ENCODE results near the gene PCYT1A. TPM values are rescaled to one million over a fixed set of nuclear protein-coding genes. Genes with fewer than 3 reads are reported as not detected.
"Not testable (repeated sequence)": the region's sequence is repeated elsewhere in the genome, so short reads cannot be mapped to it uniquely, and the experiment has no call there.

Gene PCYT1A
- total RNA-seq, 1 experiment from 2014 or later, result 52.6 TPM

DNA sequence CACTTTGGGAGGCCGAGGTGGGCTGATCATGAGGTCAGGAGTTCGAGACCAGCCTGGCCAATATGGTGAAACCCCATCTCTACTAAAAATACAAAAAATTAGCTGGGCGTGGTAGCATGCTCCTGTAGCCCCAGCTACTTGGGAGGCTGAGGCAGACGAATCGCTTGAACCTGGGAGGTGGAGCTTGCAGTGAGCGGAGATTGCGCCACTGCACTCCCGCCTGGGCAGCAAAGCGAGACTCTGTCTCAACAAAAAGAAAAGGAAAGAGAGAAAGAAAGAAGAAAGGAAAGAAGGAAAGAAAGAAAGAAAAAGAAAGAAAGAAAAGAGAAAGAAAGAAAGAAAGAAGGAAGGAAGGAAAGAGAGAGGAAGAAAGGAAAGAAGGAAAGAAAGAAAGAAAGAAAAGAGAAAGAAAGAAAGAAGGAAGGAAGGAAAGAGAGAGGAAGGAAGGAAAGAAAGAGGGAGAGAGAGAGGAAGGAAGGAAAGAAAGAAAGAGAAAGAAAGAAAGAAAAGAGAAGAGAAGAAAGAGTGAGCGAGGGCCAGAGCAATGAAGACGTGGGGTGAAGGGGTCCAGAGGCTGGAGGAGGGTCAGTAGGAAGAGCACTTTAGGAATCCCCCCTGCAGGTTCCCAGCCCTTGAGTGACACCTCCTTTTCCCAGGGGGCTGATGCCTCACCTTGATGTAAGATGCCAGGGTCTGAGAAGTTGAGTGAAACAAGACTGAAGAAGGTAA, 77.4 kb downstream of the PCYT1A start:
- H3K27me3 ChIP-seq, DNase-seq, H3K36me3 ChIP-seq, H3K4me3 ChIP-seq, H3K9me3 ChIP-seq: not testable (repeated sequence)

DNA sequence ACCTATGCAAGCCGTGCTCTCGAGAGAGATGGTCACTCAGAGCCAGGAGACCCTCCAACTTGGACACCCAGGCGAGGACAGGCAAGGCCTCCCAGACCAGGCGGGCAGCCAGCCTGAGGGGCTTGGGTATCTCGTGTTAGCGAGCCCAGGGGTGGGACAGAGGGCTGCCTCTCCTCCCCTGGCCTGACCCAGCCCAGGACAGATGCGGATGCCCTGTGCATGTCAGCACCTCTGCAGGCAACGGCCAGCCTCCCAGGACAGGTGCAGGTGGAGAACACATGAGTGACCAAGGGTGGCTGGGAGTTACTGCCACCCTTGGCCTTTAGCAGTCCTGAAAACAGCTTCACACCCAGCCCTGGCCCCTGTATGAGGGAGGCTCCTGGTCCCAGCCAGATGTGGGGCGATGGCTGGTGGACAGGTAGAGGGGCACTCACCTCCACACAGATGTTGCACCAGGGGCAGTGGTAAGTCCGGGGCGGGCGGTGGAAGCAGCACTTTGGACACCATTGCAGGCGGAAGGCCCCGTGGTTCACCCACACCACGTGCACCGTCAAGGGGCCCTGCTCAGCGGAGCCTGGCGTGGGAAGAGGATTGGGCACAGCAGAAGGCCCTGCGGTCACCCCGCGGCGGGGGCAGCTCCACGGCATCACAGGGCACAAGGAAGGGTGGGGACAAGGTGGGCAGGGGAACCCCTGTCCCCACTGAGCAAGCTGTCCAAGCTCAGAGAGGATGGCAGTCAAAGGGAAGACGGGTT, 78.4 kb downstream of the PCYT1A start:
- Histone ChIP-seq H3K9me3 (peaks cover 7% of the 10 kb centered on the region; the same call in 1 of the 2 replicates), H3K4me3 (no peak overlapping the region), H3K36me3 (no peaks in the 10 kb centered on the region), H3K27me3 (no peaks in the 10 kb centered on the region)
- DNase-seq, result no peak

DNA sequence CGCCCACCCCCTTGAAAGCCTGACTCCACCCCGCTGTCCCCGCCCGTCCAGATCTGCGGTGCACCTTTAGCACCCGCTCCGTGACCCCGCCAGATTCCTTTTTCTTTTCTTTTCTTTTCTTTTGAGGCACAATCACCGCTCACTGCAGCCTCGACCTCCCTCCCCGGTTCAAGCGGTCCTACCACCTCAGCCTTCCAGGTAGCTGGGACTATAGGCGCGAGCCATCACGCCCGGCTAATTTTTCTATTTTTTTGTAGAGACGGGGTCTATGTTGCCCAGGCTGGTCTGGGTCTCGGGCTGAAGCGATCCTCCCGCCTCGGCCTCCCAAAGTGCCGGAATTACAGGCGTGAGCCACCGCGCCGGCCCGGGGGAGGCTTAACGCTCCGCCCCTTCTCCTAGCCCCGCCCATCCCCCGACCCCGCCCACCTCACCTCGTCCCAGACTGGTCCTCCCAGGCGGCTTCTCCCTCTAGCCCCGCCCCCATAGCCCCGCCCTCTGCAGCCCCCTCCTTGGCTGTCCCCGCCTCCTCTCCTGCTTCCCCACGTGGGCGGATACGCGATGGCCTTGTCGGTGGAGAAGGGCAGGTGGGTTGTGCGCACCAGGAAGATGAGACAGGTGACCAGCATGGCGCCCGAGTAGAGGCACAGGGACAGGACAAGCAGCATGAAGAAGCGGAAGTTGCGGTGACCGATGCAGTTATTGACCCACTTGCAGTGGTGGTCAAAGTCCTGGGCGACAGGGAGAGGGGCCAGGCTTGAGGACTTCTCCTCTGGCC, 79.5 kb downstream of the PCYT1A start:
- peak overlapping the region; percentile 29; the same call in 1 of the 2 replicates for H3K4me3 ChIP-seq
- peak; percentile 41 for DNase-seq
- H3K27me3 ChIP-seq, result no peaks in the 10 kb centered on the region
- no peaks in the 10 kb centered on the region for H3K36me3 ChIP-seq
- peaks cover 7% of the 10 kb centered on the region; the same call in 1 of the 2 replicates for H3K9me3 ChIP-seq

DNA sequence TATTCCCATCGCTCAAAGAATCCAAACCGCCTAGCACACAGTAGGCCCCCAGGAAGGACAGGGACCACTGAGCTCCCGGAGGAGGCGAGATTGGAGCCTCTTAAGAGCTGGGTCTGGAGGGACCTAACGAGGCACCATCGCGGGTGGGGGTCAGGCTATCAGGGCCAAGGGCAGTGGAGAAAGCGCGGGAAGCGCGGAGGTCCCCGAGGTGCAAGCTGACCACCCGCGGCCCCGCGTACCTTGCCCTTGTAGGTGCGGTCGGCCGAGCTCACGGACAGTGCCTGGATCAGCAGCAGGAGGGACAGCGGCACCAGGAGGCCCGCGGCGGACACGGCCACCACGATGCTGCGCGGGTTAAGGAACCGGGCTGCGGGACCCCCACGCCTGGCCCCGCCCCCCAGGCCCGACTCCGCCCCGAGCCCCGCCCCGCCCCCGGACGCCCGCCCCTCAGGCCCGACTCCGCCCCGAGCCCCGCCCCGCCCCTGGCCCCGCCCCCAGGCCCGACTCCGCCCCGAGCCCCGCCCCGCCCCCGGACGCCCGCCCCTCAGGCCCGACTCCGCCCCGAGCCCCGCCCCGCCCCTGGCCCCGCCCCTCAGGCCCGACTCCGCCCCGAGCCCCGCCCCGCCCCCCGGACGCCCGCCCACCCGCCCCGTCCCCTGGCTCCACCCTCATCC, 80.2 kb downstream of the PCYT1A start:
- no peak overlapping the region for H3K4me3 ChIP-seq

DNA sequence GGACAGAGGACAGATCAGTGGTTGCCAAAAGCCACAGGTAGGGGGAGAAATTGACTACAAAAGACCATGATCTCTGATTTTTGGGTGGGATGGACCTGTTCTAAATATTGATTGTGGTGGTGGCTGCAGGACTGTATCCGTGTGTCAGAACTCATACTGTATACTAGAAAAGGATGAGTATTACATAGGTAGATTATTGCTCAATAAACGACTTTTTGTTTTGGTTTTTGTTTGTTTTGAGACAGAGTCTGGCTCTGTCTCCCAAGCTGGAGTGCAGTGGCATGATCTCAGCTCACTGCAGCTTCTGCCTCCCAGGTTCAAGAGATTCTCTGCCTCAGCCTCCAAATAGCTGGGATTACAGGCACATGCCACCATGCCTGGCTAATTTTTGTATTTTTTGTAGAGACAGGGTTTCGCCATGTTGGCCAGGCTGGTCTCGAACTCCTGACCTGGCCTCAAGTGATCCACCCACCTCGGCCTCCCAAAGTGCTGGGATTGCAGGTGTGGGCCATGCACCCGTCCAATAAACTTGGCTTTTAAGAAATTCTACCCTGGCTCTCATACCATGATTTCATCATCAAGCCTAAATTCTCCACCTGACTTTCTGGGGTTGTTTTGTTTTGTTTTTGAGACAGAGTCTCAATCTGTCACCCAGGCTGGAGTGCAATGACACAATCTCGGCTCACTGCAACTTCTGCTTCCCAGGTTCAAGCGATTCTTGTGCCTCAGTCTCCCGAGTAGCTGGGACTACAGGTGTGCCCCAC, 81.9 kb downstream of the PCYT1A start:
- H3K27me3 ChIP-seq, DNase-seq: not testable (repeated sequence)

More for the DNA sequence above, 80.2 kb downstream of the PCYT1A start:
- no peak for DNase-seq
- H3K9me3 ChIP-seq, result peaks cover 7% of the 10 kb centered on the region; the same call in 1 of the 2 replicates
- no peaks in the 10 kb centered on the region for H3K36me3 ChIP-seq
- no peaks in the 10 kb centered on the region for H3K27me3 ChIP-seq

DNA sequence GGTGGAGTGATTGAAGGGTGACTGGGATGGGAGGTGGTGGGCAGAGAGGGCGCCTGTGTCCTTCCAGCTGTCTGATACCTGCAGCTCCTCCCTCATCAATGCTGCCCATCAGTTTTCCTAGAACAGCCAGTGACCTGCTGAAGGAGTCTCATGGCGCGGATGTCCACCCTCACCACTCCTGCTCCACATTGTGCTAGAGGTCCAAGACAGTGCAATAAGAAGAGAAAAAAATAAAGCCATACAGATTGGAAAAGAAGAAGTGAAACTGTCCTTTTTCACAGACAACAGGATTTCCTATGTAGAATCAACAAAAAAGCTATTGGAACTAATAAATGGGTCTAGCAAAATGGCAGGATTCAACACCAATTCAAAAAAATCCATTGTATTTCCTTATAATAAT, 83.7 kb downstream of the PCYT1A start:
- Histone ChIP-seq H3K4me3 (no peak overlapping the region), H3K36me3 (no peaks in the 10 kb centered on the region), H3K27me3 (no peaks in the 10 kb centered on the region), H3K9me3 (peaks cover 7% of the 10 kb centered on the region; the same call in 1 of the 2 replicates)
- no peak for DNase-seq

More for the DNA sequence above, 81.9 kb downstream of the PCYT1A start:
- not testable (repeated sequence) for H3K36me3 ChIP-seq, H3K9me3 ChIP-seq, H3K4me3 ChIP-seq

DNA sequence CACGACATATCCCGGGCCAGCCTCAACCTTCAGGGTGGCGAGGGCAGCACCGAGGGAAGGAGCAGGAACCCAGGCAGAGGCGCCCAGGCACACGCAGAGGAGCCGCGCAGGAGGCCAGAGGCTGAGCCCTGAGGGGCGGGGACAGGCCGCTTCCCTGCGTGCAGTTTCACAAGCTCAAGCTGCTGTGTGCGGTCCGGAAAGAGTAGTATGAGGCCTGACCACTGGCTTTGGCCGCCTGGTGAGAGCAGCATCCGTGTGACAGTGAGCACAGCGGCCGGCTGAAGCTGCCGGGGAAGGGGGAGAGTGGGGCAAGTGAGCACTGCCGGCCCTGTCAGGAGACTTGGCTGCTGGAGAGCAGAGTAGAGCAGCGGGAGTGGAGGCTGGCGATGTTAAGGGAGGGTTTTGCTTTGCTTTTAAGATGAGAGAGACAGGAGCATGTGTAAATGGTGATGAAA, 85.0 kb downstream of the PCYT1A start:
- DNase-seq, result no peak
- no peak overlapping the region for H3K4me3 ChIP-seq
- no peaks in the 10 kb centered on the region for H3K36me3 ChIP-seq
- H3K9me3 ChIP-seq, result peaks cover 7% of the 10 kb centered on the region; the same call in 1 of the 2 replicates
- no peaks in the 10 kb centered on the region for H3K27me3 ChIP-seq

DNA sequence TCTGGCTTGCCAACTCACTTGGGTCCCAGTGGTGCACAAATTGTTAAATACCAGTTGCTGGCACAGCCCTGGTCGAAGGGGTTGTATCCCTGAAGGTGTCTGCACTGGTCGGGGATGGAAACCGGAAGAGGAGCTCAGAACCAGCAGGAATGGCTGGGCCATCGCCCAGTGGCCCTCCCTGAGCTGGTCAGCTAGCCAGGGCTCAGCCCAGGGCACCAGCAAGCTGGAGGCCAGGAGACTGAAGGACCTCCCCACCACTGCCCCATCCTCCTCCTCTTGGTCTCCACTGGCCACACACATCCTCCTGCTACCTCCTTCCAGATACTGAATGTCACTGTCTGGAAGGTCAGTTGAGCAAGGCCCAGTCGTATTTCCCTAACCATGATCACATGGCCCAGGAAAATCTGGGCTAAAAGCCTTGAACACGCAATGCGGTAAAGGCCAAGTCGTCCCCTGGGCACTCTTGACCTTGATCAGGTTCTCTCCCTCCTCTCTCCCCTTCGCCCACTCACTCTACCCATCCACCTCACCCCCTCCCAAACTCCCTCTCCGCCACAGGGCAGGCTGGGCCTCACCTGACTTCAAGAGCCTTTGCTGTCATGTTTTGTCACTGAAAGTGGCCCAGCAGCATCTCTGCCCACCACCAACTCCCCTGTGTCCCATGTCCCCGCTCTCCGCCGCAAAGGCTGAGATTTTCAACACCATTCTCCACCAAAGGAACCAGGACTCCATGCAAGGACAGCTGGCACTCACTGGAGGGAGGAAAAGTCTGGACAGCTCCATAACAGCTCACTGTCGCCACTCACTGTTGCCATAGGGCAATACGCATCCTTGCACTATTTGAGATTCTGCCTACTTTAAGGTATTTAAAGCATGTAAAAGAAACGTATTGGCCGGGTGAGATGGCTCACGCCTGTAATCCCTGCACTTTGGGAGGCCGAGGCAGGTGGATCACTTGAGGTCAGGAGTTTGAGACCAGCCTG, 88.5 kb downstream of the PCYT1A start:
- no peak for DNase-seq

DNA sequence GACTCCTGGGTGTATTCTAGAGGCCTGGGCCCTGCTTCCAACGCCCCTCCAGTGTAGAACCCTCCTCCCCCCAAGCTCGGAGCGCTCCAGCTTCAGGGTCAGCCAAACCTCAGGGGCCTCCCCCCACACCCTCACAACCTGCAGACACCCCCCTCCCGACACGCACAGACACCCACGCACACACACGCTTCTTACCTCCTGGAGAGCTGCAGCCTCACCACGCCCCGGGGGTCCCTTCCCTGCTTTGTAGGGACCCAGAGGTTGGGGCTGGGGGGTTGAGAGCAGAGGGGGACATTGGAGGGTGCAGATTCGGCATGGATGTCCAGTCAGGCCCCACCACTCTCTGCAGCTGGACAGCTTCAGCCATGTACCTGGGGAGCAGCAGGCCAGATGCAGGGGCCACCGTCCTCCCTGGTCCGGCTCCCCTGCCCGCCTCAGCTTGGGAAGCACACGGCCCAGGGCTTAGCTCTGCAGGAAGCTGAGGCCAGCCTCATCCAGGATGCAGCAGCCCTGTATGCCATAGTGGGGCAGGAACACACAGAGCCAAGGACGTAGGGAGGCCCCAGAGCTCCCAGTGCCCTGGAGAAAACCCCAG, 89.3 kb downstream of the PCYT1A start:
- Histone ChIP-seq H3K9me3 (no peaks in the 10 kb centered on the region), H3K27me3 (no peaks in the 10 kb centered on the region), H3K36me3 (no peaks in the 10 kb centered on the region), H3K4me3 (no peak overlapping the region)
- DNase-seq, result no peak

More for the DNA sequence above, 88.5 kb downstream of the PCYT1A start:
- no peak overlapping the region for H3K4me3 ChIP-seq
- no peaks in the 10 kb centered on the region for H3K27me3 ChIP-seq
- H3K36me3 ChIP-seq, result no peaks in the 10 kb centered on the region
- no peaks in the 10 kb centered on the region for H3K9me3 ChIP-seq

DNA sequence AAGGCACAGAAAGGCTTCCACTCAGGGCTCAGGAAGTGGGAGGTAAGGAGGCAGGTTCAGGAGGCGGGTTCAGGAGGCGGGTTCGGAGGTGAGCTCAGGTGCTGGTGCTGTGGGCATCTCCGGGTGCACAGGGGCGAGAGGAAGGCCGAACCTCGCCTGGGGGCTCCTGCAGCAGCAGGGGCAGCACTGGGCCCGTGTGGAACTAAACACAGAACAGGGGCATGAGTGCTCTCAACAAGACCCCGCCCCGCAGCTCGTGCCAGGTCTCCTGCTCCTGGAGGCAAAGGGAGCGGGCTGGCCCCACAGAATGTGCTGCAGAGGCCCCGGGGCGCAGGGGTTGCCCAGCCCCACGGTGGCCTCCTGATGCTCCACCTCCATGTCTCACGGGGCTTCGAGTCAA, 90.0 kb downstream of the PCYT1A start:
- H3K36me3 ChIP-seq, result no peaks in the 10 kb centered on the region
- DNase-seq, result no peak
- H3K27me3 ChIP-seq, result no peaks in the 10 kb centered on the region
- H3K9me3 ChIP-seq, result no peaks in the 10 kb centered on the region
- H3K4me3 ChIP-seq, result no peak overlapping the region

DNA sequence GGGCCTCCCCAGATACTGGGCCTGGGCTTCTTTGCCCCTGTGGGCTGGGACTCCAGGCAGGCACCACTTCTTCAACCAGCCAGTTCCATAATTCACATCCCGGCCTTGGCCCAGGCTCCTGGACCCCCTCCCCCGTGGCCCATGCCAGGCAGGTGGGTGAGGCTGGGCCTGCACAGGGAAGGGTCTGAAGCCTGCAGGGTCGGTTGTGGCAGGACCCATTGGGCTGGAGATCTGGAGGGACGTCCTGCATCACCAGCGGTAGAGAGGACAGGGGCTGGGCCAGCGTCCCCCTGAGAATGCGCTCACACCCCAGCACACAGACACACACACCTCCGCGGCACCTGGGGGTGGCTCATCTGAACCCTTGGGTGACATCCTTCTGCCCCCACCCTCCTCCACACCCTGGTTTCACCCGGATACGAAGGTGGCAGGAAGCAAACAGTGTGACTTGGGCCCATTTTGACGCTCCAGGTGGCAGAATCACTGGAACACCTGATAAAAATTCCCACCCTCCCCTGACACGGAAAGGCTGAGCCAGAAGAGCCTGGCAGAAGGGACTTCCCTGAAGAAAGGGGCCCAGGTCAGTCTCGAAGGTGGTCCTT, 91.8 kb downstream of the PCYT1A start:
- no peak for DNase-seq
- no peaks in the 10 kb centered on the region for H3K36me3 ChIP-seq
- no peak overlapping the region for H3K4me3 ChIP-seq
- no peaks in the 10 kb centered on the region for H3K9me3 ChIP-seq
- no peaks in the 10 kb centered on the region for H3K27me3 ChIP-seq

DNA sequence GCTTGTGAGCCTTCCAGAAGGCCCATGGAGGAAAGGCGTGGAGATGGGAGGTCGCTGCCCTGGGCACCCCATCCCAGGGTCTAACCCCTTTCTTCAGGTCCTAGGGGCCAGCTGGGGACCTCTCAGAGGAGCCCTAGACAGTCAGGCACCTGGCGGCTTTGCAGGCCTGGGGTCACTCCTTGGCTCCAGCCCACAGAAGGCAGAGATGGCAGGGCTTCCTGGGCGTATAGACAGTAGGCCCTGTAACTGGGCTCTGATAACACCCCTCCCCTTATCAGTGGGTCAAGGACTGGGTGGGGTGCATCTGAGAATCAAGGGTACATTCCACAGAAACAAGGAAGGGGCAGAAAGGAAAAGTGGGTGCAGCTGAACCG, 93.0 kb downstream of the PCYT1A start:
- H3K36me3 ChIP-seq, result no peaks in the 10 kb centered on the region
- no peaks in the 10 kb centered on the region for H3K27me3 ChIP-seq
- H3K4me3 ChIP-seq, result no peak overlapping the region
- no peaks in the 10 kb centered on the region for H3K9me3 ChIP-seq
- no peak for DNase-seq

DNA sequence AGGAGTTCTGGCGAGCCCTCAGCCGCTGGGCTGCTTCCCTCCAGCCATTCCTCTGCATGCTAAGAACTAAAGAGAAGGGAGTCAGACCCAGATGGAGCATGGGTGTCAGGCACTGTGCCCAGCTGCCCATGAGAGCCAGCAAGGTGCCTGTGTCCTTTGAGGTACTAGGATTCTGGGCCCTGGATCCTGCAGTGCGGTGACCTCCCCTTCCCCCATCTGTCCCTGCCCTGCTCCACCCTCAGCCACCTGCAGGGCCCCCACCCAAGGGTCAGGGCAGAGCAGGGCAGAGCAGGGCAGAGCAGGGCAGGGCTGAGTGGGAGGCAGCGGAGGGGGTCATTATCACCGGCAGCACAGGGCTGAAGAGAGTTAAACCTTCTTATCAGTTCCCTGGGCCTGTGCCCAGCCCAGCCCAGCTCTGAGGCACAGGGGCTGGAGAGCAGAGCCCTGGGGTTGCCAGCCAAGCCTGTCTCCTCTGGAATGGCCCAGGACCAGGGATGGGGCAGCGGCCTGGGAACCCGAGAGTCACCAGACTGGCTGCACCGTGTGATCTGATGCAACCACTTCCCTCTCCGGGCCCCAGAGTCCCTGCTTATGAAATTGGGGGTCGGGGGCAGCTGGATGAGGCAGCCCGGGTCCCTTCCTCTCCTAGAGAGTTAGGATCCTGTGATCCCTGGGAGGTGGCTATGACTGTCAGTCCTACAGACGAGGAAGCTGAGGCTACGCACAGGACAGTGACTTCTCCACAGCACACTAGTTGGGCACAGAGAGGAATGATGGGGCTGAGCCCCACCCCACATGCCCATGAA, 93.6 kb downstream of the PCYT1A start:
- no peaks in the 10 kb centered on the region for H3K27me3 ChIP-seq
- DNase-seq, result no peak
- H3K4me3 ChIP-seq, result no peak overlapping the region
- no peaks in the 10 kb centered on the region for H3K36me3 ChIP-seq
- no peaks in the 10 kb centered on the region for H3K9me3 ChIP-seq

All from MG63 (cell line).